ENCODE data around the gene DACT2.

Gene DACT2

GRCh38 chr6:168349718-168350210, 30.2 kb upstream of the DACT2 start:
- no peak for DNase-seq

- no peak for DNase-seq
Measured at GRCh38 chr6:168348186-168348585, 28.6 kb upstream of the DACT2 start.

- no peak for DNase-seq
Measured at GRCh38 chr6:168347615-168348014, 28.0 kb upstream of the DACT2 start.

GRCh38 chr6:168347053-168347452, 27.5 kb upstream of the DACT2 start:
- DNase-seq: no peak

- no peak for DNase-seq
Measured at GRCh38 chr6:168345896-168346754, 26.5 kb upstream of the DACT2 start.

GRCh38 chr6:168345266-168345665, 25.7 kb upstream of the DACT2 start:
- DNase-seq: no peak

GRCh38 chr6:168344338-168344737, 24.8 kb upstream of the DACT2 start:
- no peak for DNase-seq

GRCh38 chr6:168343239-168344150, 23.9 kb upstream of the DACT2 start:
- DNase-seq: no peak

GRCh38 chr6:168342636-168343035, 23.1 kb upstream of the DACT2 start:
- no peak for DNase-seq

GRCh38 chr6:168341280-168341900, 21.8 kb upstream of the DACT2 start:
- DNase-seq: no peak

- no peak for DNase-seq
Measured at GRCh38 chr6:168340819-168341218, 21.2 kb upstream of the DACT2 start.

- no peak for DNase-seq
Measured at GRCh38 chr6:168338777-168339176, 19.2 kb upstream of the DACT2 start.

GRCh38 chr6:168336967-168337366, 17.4 kb upstream of the DACT2 start:
- DNase-seq: no peak

- DNase-seq: no peak
Measured at GRCh38 chr6:168333989-168334388, 14.4 kb upstream of the DACT2 start.

- DNase-seq: no peak
Measured at GRCh38 chr6:168333491-168333890, 13.9 kb upstream of the DACT2 start.

GRCh38 chr6:168333039-168333438, 13.5 kb upstream of the DACT2 start:
- no peak for DNase-seq

- DNase-seq: no peak
Measured at GRCh38 chr6:168332020-168332419, 12.4 kb upstream of the DACT2 start.

GRCh38 chr6:168331058-168331457, 11.5 kb upstream of the DACT2 start:
- DNase-seq: no peak

GRCh38 chr6:168330403-168330802, 10.8 kb upstream of the DACT2 start:
- no peak for DNase-seq

- no peak for DNase-seq
Measured at GRCh38 chr6:168328086-168328485, 8.5 kb upstream of the DACT2 start.

GRCh38 chr6:168326294-168327261, 7.0 kb upstream of the DACT2 start:
- DNase-seq: no peak

GRCh38 chr6:168322966-168323365, 3.4 kb upstream of the DACT2 start:
- no peak for DNase-seq

Measured in CD4-positive, alpha-beta T cell treated with Interleukin-4 for 4 hours (primary cell).